ENCODE results near the gene XPO6. TPM values are rescaled to one million over a fixed set of nuclear protein-coding genes. Genes with fewer than 3 reads are reported as not detected.

Gene XPO6
- total and polyA plus RNA-seq, 8 donors = 75.7 to 155 (median 80.1) TPM

- no peak for DNase-seq
- ATAC-seq = no peak
- intact Hi-C loops (cut with DNase I) = no loop called here
- H3K36me3 ChIP-seq = peaks cover 0 to 69% of the 10 kb centered on the region in 2 donors
- H3K27me3 ChIP-seq = no peaks in the 10 kb centered on the region
- no peak overlapping the region for H3K4me3 ChIP-seq
- peaks cover 0 to 32% of the 10 kb centered on the region in 2 donors for H3K4me1 ChIP-seq
- H3K27ac ChIP-seq = peak overlapping the region in 1 of 2 donors; percentile 48
- TF ChIP-seq, protein P1, sequence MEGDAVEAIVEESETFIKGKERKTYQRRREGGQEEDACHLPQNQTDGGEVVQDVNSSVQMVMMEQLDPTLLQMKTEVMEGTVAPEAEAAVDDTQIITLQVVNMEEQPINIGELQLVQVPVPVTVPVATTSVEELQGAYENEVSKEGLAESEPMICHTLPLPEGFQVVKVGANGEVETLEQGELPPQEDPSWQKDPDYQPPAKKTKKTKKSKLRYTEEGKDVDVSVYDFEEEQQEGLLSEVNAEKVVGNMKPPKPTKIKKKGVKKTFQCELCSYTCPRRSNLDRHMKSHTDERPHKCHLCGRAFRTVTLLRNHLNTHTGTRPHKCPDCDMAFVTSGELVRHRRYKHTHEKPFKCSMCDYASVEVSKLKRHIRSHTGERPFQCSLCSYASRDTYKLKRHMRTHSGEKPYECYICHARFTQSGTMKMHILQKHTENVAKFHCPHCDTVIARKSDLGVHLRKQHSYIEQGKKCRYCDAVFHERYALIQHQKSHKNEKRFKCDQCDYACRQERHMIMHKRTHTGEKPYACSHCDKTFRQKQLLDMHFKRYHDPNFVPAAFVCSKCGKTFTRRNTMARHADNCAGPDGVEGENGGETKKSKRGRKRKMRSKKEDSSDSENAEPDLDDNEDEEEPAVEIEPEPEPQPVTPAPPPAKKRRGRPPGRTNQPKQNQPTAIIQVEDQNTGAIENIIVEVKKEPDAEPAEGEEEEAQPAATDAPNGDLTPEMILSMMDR (IDR thresholded peaks at IDR 0.05) = no peak
- no peaks in the 10 kb centered on the region for H3K9me3 ChIP-seq
Observed at GRCh38 chr16:28136751-28137434, 74.9 kb downstream of the XPO6 start.

- no peaks in the 10 kb centered on the region for H3K27me3 ChIP-seq
- no peak for DNase-seq
- intact Hi-C loops (cut with DNase I) = no loop called here
- H3K4me3 ChIP-seq = no peak overlapping the region
- peaks cover 0 to 89% of the 10 kb centered on the region in 2 donors for H3K36me3 ChIP-seq
- TF ChIP-seq, protein P1 (IDR thresholded peaks at IDR 0.05) = no peak
- H3K27ac ChIP-seq = no peak overlapping the region
- peaks cover 0 to 14% of the 10 kb centered on the region in 2 donors for H3K4me1 ChIP-seq
- no peak for ATAC-seq
- no peaks in the 10 kb centered on the region for H3K9me3 ChIP-seq
Observed at GRCh38 chr16:28133666-28134065, 78.1 kb downstream of the XPO6 start.

DNA sequence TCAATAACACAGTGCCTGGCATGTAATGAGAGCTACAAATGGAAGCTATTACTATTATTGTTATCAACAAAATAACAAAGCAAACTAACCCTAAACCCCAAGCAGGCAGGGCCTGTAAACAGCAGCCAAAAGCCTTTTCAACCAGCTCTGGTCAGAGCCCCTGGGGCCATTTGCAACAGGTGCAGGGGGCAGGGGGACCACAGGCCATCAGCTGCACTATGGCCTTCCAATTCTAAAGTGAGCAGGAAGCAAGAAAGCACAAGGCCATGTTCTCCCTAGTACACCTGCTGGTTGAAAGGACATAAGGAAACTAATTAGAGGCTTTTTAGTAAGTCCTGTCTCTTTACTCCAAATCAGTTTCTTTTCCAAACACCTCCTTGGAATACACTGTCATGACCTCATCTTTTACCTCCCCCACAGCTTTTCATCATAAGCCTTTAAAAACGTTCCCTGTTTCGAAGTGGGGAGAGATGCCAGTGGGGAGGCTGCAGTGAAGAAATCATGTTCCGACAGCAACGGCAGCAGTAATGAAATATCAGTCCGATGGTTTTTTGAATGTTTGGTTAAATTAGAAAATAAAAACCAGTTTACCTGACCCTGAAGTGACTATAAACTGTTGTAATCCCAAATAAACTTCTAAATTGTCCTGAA is 79.9 kb downstream of the XPO6 start:
- H3K27ac ChIP-seq = no peak overlapping the region
- no peaks in the 10 kb centered on the region for H3K27me3 ChIP-seq
- DNase-seq = no peak
- intact Hi-C loops (cut with DNase I) = no loop called here
- ATAC-seq = no peak
- peaks cover 0 to 99% of the 10 kb centered on the region in 2 donors for H3K36me3 ChIP-seq
- no peak overlapping the region for H3K4me3 ChIP-seq
- TF ChIP-seq, protein P1 (IDR thresholded peaks at IDR 0.05) = no peak
- peaks cover 0 to 5% of the 10 kb centered on the region in 2 donors for H3K4me1 ChIP-seq
- no peaks in the 10 kb centered on the region for H3K9me3 ChIP-seq

DNA sequence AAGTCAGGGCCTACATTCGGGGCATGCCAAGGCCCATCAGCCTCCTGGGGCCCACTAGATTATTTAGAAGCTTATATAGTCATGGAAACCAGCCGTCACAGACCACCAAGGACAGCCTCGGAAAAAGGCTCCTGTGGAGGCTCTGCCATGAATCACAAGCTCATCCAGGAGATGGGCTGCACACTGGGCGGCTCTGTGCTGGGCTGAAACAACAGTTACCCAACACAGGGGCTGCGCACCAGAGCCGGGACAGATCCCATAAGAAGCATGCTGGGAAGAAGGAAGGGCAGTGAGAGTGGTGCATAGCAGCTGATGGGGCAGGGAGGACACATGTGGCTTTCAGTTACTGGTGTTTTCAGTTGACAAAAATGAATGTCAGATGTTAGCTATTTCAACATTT is 80.6 kb downstream of the XPO6 start:
- intact Hi-C loops (cut with DNase I) = no loop called here
- peaks cover 0 to 99% of the 10 kb centered on the region in 2 donors for H3K36me3 ChIP-seq
- H3K9me3 ChIP-seq = no peaks in the 10 kb centered on the region
- ATAC-seq (peak; percentile 21), DNase-seq (no peak)
- H3K4me1 ChIP-seq = no peaks in the 10 kb centered on the region
- no peaks in the 10 kb centered on the region for H3K27me3 ChIP-seq
- no peak overlapping the region for H3K4me3 ChIP-seq
- TF ChIP-seq, protein P1 (IDR thresholded peaks at IDR 0.05) = no peak
- H3K27ac ChIP-seq = peak overlapping the region; percentile 23 to 76
